GM19324 (cell line): ENCODE results near the gene PTS.
"Not testable (repeated sequence)": the region's sequence is repeated elsewhere in the genome, so short reads cannot be mapped to it uniquely, and the experiment has no call there.

ENCODE experiments used
- ATAC-seq: cut with Tn5 transposase; IDR thresholded peaks from one replicate; pipeline ENCODE4 v1.9.1; 2021; ENCODE audit warnings: mild to moderate bottlenecking, moderate library complexity; ENCODE audit not compliant: unreplicated experiment, low FRiP score

PTS gene

GRCh38 chr11:112226062-112226830 is at the start of gene PTS:
TSS of gene PTS (plus strand) at chr11:112226428. CDS start at chr11:112226444, 16 bp downstream.
- peak; percentile 98 for ATAC-seq

GRCh38 chr11:112177589-112177988 is 48.6 kb upstream of the PTS start:
- ATAC-seq, result no peak

GRCh38 chr11:112178428-112178827 is 47.8 kb upstream of the PTS start:
- ATAC-seq, result no peak

GRCh38 chr11:112178936-112179335 is 47.3 kb upstream of the PTS start:
- no peak for ATAC-seq

GRCh38 chr11:112179601-112180000 is 46.6 kb upstream of the PTS start:
- peak; percentile 67 for ATAC-seq

GRCh38 chr11:112182867-112183266 is 43.4 kb upstream of the PTS start:
- no peak for ATAC-seq

GRCh38 chr11:112185883-112186282 is 40.3 kb upstream of the PTS start:
- no peak for ATAC-seq

GRCh38 chr11:112186304-112186703 is 39.9 kb upstream of the PTS start:
- no peak for ATAC-seq

GRCh38 chr11:112195113-112195512 is 31.1 kb upstream of the PTS start:
- not testable (repeated sequence) for ATAC-seq

GRCh38 chr11:112195951-112196351 is 30.3 kb upstream of the PTS start:
- ATAC-seq, result no peak

- ATAC-seq, result no peak
Observed at GRCh38 chr11:112196519-112197087, 29.6 kb upstream of the PTS start.

- not testable (repeated sequence) for ATAC-seq
Observed at GRCh38 chr11:112199101-112199500, 27.1 kb upstream of the PTS start.

GRCh38 chr11:112200252-112200651 is 26.0 kb upstream of the PTS start:
- ATAC-seq, result no peak

- ATAC-seq, result no peak
Observed at GRCh38 chr11:112206071-112206470, 20.2 kb upstream of the PTS start.

- ATAC-seq, result no peak
Observed at GRCh38 chr11:112210890-112211289, 15.3 kb upstream of the PTS start.

- ATAC-seq, result no peak
Observed at GRCh38 chr11:112211536-112211935, 14.7 kb upstream of the PTS start.

GRCh38 chr11:112212290-112212689 is 13.9 kb upstream of the PTS start:
- no peak for ATAC-seq

GRCh38 chr11:112212710-112213109 is 13.5 kb upstream of the PTS start:
- ATAC-seq, result no peak

- no peak for ATAC-seq
Observed at GRCh38 chr11:112213753-112214152, 12.5 kb upstream of the PTS start.

GRCh38 chr11:112215621-112216020 is 10.6 kb upstream of the PTS start:
- no peak for ATAC-seq

- no peak for ATAC-seq
Observed at GRCh38 chr11:112216561-112217105, 9.6 kb upstream of the PTS start.
